OCI-LY3 (cell line): Measurements from ENCODE around the gene PGA4.
"Not testable (repeated sequence)": the region's sequence is repeated elsewhere in the genome, so short reads cannot be mapped to it uniquely, and the experiment has no call there.

Experiments
- H2AFZ ChIP-seq: fragments of 200-600, 300-600 bp; shearing (Covaris generic); 2 replicates; pipeline ENCODE4 v1.6.0; 2014; ENCODE audit warnings: antibody characterized with exemption, low read depth, low read length
- H3K27ac ChIP-seq: fragments of 200-600, 300-600 bp; sonication (generic); 2 replicates; pipeline ENCODE4 v1.5.1; 2014; ENCODE audit warnings: mild to moderate bottlenecking, low read length, moderate library complexity, mixed read lengths
- H3K27me3 ChIP-seq: fragments of 200-600, 300-600 bp; sonication (generic); 2 replicates; pipeline ENCODE4 v1.6.1; 2014; ENCODE audit warnings: low read depth, low read length, mixed read lengths
- H3K36me3 ChIP-seq: fragments of 200-600, 300-600 bp; sonication (generic); replicated peaks from 2 replicates; pipeline ENCODE3; 2014; ENCODE audit warnings: low read depth, low read length, mixed read lengths
- H3K4me1 ChIP-seq: fragments of 300-600, 200-600 bp; sonication (generic); 2 replicates; pipeline ENCODE4 v1.6.1; 2014; ENCODE audit warnings: low read length, mixed read lengths
- H3K4me2 ChIP-seq: fragments of 200-600, 300-600 bp; sonication (generic); 2 replicates; pipeline ENCODE4 v1.6.1; 2014; ENCODE audit warnings: low read length, mixed read lengths
- H3K4me3 ChIP-seq: fragments of 300-600, 200-600 bp; sonication (generic); 2 replicates; pipeline ENCODE4 v1.5.1; 2014; ENCODE audit warnings: antibody characterized with exemption, mild to moderate bottlenecking, low read length, moderate library complexity
- H3K79me2 ChIP-seq: fragments of 300-600, 200-600 bp; shearing (Covaris generic); 2 replicates; pipeline ENCODE4 v1.6.1; 2014; ENCODE audit warnings: mild to moderate bottlenecking, low read length, mixed read lengths
- H3K9ac ChIP-seq: fragments of 300-600, 200-600 bp; shearing (Covaris generic); 2 replicates; pipeline ENCODE4 v1.6.0; 2014; ENCODE audit warnings: mild to moderate bottlenecking, low read length, moderate library complexity
- H3K9me3 ChIP-seq: fragments of 200-600, 300-600 bp; shearing (Covaris generic); 2 replicates; pipeline ENCODE4 v1.6.1; 2014; ENCODE audit warnings: low read length, mixed read lengths; ENCODE audit not compliant: insufficient read depth
- H4K20me1 ChIP-seq: fragments of 200-600, 300-600 bp; sonication (generic); 2 replicates; pipeline ENCODE4 v1.6.1; 2016; ENCODE audit warnings: low read length, mixed read lengths; ENCODE audit not compliant: insufficient read depth

The PGA4 gene

GRCh38 chr11:61211327-61211952 is 10.7 kb upstream of the PGA4 start:
- not testable (repeated sequence) for H3K9ac ChIP-seq, H2AFZ ChIP-seq, H3K27ac ChIP-seq, H4K20me1 ChIP-seq, H3K4me2 ChIP-seq, H3K27me3 ChIP-seq, H3K36me3 ChIP-seq, H3K79me2 ChIP-seq, H3K4me3 ChIP-seq, H3K9me3 ChIP-seq, H3K4me1 ChIP-seq

GRCh38 chr11:61212202-61212601 is 9.9 kb upstream of the PGA4 start:
- H2AFZ ChIP-seq, H3K9ac ChIP-seq, H3K79me2 ChIP-seq, H3K27ac ChIP-seq, H3K27me3 ChIP-seq, H3K4me1 ChIP-seq, H3K4me3 ChIP-seq, H3K4me2 ChIP-seq, H4K20me1 ChIP-seq, H3K36me3 ChIP-seq, H3K9me3 ChIP-seq: not testable (repeated sequence)

DNA sequence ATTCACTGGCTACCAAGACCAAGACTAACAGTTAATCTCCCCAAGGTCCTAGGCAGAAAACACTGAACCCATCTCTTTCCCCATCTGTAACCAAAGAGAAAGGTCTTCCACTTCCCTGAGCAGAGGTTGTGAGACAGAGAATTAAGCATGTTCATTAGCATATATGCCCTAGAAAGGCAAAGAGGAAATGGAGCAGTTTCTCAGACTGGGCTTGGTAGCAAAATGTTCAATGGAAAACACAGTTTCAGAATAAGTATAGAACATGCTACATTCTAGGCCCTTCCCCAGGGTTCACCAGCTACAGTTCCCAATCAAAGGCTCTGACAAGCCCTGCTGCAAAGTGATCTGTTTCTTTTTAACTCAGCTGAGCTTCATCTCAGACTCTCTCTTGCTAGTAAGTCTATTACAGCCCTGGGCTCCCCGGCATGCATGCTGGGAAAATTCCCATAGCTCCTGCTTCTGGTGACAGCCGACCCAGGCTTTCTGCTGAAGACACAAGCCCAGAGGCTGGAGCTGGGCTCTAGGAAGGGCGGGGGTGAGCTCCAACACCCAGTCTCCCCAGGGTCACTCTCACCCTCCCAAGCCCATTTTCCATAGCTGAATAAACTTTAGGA is 8.3 kb upstream of the PGA4 start:
- H2AFZ ChIP-seq, H3K36me3 ChIP-seq, H3K4me2 ChIP-seq, H3K9ac ChIP-seq, H3K27ac ChIP-seq, H4K20me1 ChIP-seq, H3K4me1 ChIP-seq, H3K79me2 ChIP-seq, H3K9me3 ChIP-seq, H3K4me3 ChIP-seq, H3K27me3 ChIP-seq: not testable (repeated sequence)

DNA sequence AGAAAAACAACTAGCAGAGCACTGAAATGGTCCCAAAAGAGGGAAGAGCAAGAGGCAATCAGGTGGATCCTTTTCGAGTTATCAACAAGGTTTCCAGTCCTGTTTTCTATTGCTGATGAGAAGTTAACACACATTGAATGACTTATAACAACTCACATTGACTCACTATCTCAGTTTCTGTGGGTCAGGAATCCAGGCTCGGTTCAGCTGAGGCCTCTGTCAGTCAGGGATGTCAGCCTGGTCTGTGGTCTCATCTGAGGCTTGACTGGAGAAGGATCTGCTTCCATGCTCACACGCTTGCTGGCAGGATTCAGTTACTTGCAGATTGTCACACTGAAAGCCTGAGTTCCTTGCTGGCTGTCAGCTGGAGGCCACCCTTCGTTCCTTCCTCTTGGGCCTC is 3.8 kb upstream of the PGA4 start:
- H3K4me3 ChIP-seq, H3K27ac ChIP-seq, H3K4me2 ChIP-seq, H3K4me1 ChIP-seq, H2AFZ ChIP-seq, H3K79me2 ChIP-seq, H3K9ac ChIP-seq, H3K27me3 ChIP-seq, H3K36me3 ChIP-seq, H4K20me1 ChIP-seq, H3K9me3 ChIP-seq: not testable (repeated sequence)

GRCh38 chr11:61219016-61219415 is 3.1 kb upstream of the PGA4 start:
- H3K9me3 ChIP-seq, H3K4me2 ChIP-seq, H3K27ac ChIP-seq, H3K4me1 ChIP-seq, H2AFZ ChIP-seq, H4K20me1 ChIP-seq, H3K27me3 ChIP-seq, H3K79me2 ChIP-seq, H3K36me3 ChIP-seq, H3K9ac ChIP-seq, H3K4me3 ChIP-seq: not testable (repeated sequence)

GRCh38 chr11:61222692-61223091 is 545 bp downstream of the PGA4 start:
- not testable (repeated sequence) for H3K27ac ChIP-seq, H3K79me2 ChIP-seq, H3K9ac ChIP-seq, H3K4me2 ChIP-seq, H3K4me3 ChIP-seq, H3K9me3 ChIP-seq, H4K20me1 ChIP-seq, H3K36me3 ChIP-seq, H2AFZ ChIP-seq, H3K27me3 ChIP-seq, H3K4me1 ChIP-seq

DNA sequence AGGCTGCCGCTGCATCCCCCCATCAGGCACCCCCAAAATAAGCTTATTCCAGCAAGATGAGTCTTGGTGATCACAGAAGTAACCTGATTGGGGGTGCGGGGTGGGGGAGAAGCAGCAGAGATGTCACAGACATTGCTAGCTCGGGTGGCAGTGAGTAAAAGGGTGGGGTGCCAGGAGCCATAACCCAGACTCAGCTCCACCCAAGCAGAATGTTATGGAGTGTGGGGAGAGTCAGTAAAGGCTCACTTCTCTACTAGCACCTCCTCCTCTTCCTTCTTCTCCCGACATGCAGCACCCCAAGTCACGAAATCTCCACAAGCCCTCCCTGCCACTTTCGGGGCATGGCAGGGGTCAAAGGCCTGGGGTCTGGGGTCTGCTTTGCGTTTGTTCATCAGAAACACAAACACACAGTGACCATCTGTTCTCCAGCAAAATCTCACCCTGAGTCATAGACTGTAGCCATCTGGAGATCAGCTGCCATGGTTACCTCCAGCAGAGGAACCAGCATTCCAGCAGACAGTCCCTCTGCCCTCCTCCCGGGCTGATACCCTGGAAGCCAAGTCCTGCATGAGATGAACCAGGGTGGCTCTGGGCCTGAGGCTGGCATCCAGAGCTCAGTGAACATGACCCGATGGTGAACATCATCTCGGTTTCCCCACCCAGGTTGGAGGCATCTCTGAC is 4.5 kb downstream of the PGA4 start:
- H3K27ac ChIP-seq, H3K9me3 ChIP-seq, H3K79me2 ChIP-seq, H2AFZ ChIP-seq, H3K4me3 ChIP-seq, H3K27me3 ChIP-seq, H4K20me1 ChIP-seq, H3K4me2 ChIP-seq, H3K4me1 ChIP-seq, H3K9ac ChIP-seq, H3K36me3 ChIP-seq: not testable (repeated sequence)

GRCh38 chr11:61229458-61229857 is 7.3 kb downstream of the PGA4 start:
- H2AFZ ChIP-seq, H3K4me3 ChIP-seq, H4K20me1 ChIP-seq, H3K9ac ChIP-seq, H3K36me3 ChIP-seq, H3K4me1 ChIP-seq, H3K27me3 ChIP-seq, H3K9me3 ChIP-seq, H3K79me2 ChIP-seq, H3K27ac ChIP-seq, H3K4me2 ChIP-seq: not testable (repeated sequence)

DNA sequence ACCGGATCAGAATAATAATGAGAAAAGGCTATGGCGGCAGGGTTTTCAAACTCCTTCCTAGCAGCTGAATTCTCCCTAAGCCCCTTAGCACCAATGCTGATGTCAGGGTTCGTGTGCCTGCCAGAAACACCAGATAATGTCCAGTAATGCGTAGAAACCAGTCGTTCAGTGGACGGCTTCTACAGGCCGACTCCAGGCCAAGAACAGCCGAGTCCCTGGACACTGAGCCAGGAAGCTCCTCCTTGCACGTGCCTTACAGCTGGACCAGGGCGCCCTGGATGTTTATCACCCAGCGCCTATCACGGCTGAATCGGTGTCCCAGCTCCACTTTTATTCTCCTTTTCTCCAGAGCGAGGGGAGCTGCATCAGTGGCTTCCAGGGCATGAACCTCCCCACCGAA is 8.9 kb downstream of the PGA4 start:
- not testable (repeated sequence) for H3K27ac ChIP-seq, H4K20me1 ChIP-seq, H3K9me3 ChIP-seq, H3K4me1 ChIP-seq, H3K36me3 ChIP-seq, H3K79me2 ChIP-seq, H2AFZ ChIP-seq, H3K9ac ChIP-seq, H3K4me3 ChIP-seq, H3K27me3 ChIP-seq, H3K4me2 ChIP-seq

GRCh38 chr11:61231585-61231984 is 9.4 kb downstream of the PGA4 start:
- H3K27me3 ChIP-seq, H3K4me3 ChIP-seq, H3K4me1 ChIP-seq, H3K27ac ChIP-seq, H3K36me3 ChIP-seq, H3K9ac ChIP-seq, H3K4me2 ChIP-seq, H4K20me1 ChIP-seq, H2AFZ ChIP-seq, H3K79me2 ChIP-seq, H3K9me3 ChIP-seq: not testable (repeated sequence)
